Trophoblast cell (in vitro differentiated cells and primary cell): ENCODE results near the gene XBP1. TPM values are rescaled to one million over a fixed set of nuclear protein-coding genes. Genes with fewer than 3 reads are reported as not detected.
A peak's percentile ranks its signal among the peaks of the same experiment; 100 is the strongest.
"Not testable (repeated sequence)": the region's sequence is repeated elsewhere in the genome, so short reads cannot be mapped to it uniquely, and the experiment has no call there.

ENCODE experiments used
- DNase-seq, 2 donors: peaks; one replicate each; pipeline ENCODE4 v3.0.0-alpha.2; 2016
- H2AFZ ChIP-seq: 2 replicates; pipeline ENCODE4 v1.6.1; 2013; ENCODE audit warnings: low read length, moderate library complexity, mild to moderate bottlenecking; ENCODE audit not compliant: insufficient read depth, poor library complexity
- H2AK5ac ChIP-seq: 2 replicates; pipeline ENCODE4 v1.6.1; 2013; ENCODE audit warnings: mild to moderate bottlenecking, low read length
- H2BK120ac ChIP-seq: 2 replicates; pipeline ENCODE4 v1.6.1; 2013; ENCODE audit warnings: low read length, mild to moderate bottlenecking, moderate library complexity; ENCODE audit not compliant: insufficient read depth, poor library complexity
- H2BK12ac ChIP-seq: 2 replicates; pipeline ENCODE4 v1.6.1; 2013; ENCODE audit warnings: mild to moderate bottlenecking, low read length, moderate library complexity
- H2BK5ac ChIP-seq: 2 replicates; pipeline ENCODE4 v1.6.1; 2013; ENCODE audit warnings: low read length, low read depth, moderate library complexity, mild to moderate bottlenecking; ENCODE audit not compliant: poor library complexity
- H3K14ac ChIP-seq: 2 replicates; pipeline ENCODE4 v1.6.1; 2013; ENCODE audit warnings: mild to moderate bottlenecking, low read length
- H3K18ac ChIP-seq: 2 replicates; pipeline ENCODE4 v1.6.1; 2013; ENCODE audit warnings: mild to moderate bottlenecking, low read length
- H3K23ac ChIP-seq: 2 replicates; pipeline ENCODE4 v1.6.1; 2013; ENCODE audit warnings: low read length
- H3K27ac ChIP-seq: 2 replicates; pipeline ENCODE4 v1.5.1; 2013; ENCODE audit warnings: low read depth, mild to moderate bottlenecking, inconsistent platforms, low read length, moderate library complexity
- H3K27me3 ChIP-seq: 2 replicates; pipeline ENCODE4 v1.6.1; 2013; ENCODE audit warnings: inconsistent platforms, mild to moderate bottlenecking, low read length, moderate library complexity; ENCODE audit not compliant: insufficient read depth
- H3K36me3 ChIP-seq, 2 experiments: 1 replicate in 1 of 2; 2 replicates in 1 of 2; pipeline ENCODE4 v1.6.1; 2013; ENCODE audit warnings: low read length in 2 of 2, mild to moderate bottlenecking in 2 of 2, moderate library complexity in 1 of 2; ENCODE audit not compliant: insufficient read depth in 2 of 2, control insufficient read depth in 1 of 2
- H3K4ac ChIP-seq: 2 replicates; pipeline ENCODE4 v1.6.1; 2013; ENCODE audit warnings: low read depth, mild to moderate bottlenecking, low read length, moderate library complexity
- H3K4me1 ChIP-seq, 2 experiments: 1 replicate in 1 of 2; 2 replicates in 1 of 2; pipeline ENCODE4 v1.6.1; 2013; ENCODE audit warnings: low read length in 2 of 2, mild to moderate bottlenecking in 2 of 2, moderate library complexity in 1 of 2; ENCODE audit not compliant: insufficient read depth in 2 of 2, control insufficient read depth in 1 of 2
- H3K4me2 ChIP-seq: 2 replicates; pipeline ENCODE4 v1.6.1; 2013; ENCODE audit warnings: inconsistent platforms, mild to moderate bottlenecking, low read length, moderate library complexity
- H3K4me3 ChIP-seq: 2 replicates; pipeline ENCODE4 v1.5.1; 2013; ENCODE audit warnings: mild to moderate bottlenecking, low read depth, low read length, inconsistent platforms
- H3K79me1 ChIP-seq: one replicate; pipeline ENCODE4 v1.6.1; 2013; ENCODE audit warnings: low read length
- H3K79me2 ChIP-seq: 2 replicates; pipeline ENCODE4 v1.6.1; 2013; ENCODE audit warnings: low read length, mild to moderate bottlenecking; ENCODE audit not compliant: control insufficient read depth, insufficient read depth, poor library complexity
- H3K9ac ChIP-seq: 2 replicates; pipeline ENCODE4 v1.6.1; 2013; ENCODE audit warnings: mild to moderate bottlenecking, low read length
- H3K9me3 ChIP-seq: 2 replicates; pipeline ENCODE4 v1.6.1; 2013; ENCODE audit warnings: low read depth, mild to moderate bottlenecking, control low read depth, inconsistent platforms, low read length; ENCODE audit not compliant: insufficient read depth
- H4K12ac ChIP-seq: 2 replicates; pipeline ENCODE4 v1.6.1; 2013; ENCODE audit warnings: low read depth, mild to moderate bottlenecking, low read length, moderate library complexity
- H4K8ac ChIP-seq: 2 replicates; pipeline ENCODE4 v1.6.1; 2013; ENCODE audit warnings: low read depth, mild to moderate bottlenecking, low read length, moderate library complexity
- H4K91ac ChIP-seq: one replicate; pipeline ENCODE4 v1.6.1; 2013; ENCODE audit warnings: low read depth, mild to moderate bottlenecking, low read length, moderate library complexity
- WGBS: extraction: QIAGEN DNeasy Blood & Tissue Kit; methylation state at CpG from one replicate; pipeline ENCODE4 v1.1.7; 2013; ENCODE audit warnings: missing lambda C conversion rate; ENCODE audit not compliant: insufficient read length, insufficient coverage; ENCODE audit errors: extremely low coverage; 5-methylcytosine and 5-hydroxymethylcytosine counted together
- polyA plus RNA-seq: library from polyadenylated mRNA; stranded (reverse); fragments of 200-250 nt; gene quantifications from 2 replicates; pipeline ENCODE4 v1.2.3, GENCODE V29; 2013

Gene XBP1
- polyA plus RNA-seq, result 333 and 362 TPM in 2 replicates

DNA sequence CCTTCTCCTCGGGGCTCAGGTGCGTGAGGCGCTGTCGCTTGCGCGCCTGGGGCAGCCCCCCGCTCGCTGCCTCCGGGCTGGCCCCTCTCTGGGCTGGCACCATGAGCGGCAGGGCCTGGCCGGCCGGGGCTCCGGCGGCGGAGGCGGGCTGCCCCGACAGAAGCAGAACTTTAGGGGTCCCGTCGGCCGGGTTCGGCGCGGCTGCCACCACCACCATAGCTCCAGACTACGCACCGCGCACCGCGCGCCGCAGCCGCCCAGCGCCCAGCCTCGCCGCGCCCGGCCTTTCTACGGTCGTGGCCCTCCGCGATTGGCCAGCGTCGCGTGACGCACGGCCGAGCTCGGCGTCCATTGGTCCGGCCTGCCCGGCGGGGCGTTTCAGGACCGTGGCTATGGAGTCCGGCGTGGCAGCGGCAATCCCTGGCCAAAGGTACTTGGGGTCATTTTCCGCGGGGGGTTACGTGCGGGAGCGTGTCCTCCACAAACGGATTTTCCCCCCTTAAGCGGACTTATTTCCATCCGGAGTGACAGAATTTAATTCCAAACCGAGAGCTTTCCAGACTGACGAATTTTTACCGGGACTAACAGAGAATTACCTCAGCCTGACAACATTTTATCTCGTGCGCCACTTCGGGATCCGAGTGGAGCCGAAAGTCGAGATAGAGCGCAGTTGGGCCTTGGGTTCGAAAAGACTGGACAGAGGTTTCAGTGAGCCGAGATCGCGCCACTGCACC lies at the start of gene XBP1:
TSS of gene XBP1 (minus strand) at position 262 of the 734 bp plus-strand sequence.
- Histone ChIP-seq H3K27me3 (no peaks in the 10 kb centered on the region), H3K27ac (peak within 1 kb of the TSS; percentile 89), H2AK5ac (peak within 1 kb of the TSS; percentile 95), H3K9ac (peak within 1 kb of the TSS; percentile 94), H3K4me3 (peak within 1 kb of the TSS; percentile 88), H3K79me1 (peaks cover 14% of the 10 kb centered on the region), H3K18ac (peak within 1 kb of the TSS; percentile 99), H3K4ac (peak within 1 kb of the TSS; percentile 98), H4K91ac (peak within 1 kb of the TSS; percentile 99), H2BK5ac (peak within 1 kb of the TSS; percentile 99), H4K8ac (peak within 1 kb of the TSS; percentile 98), H3K14ac (peak within 1 kb of the TSS; percentile 99), H3K23ac (no peak within 1 kb of the TSS), H3K4me1 (peaks cover 0 to 2% of the 10 kb centered on the region in 2 experiments), H3K79me2 (peaks cover 11% of the 10 kb centered on the region), H3K36me3 (peaks cover 15 to 18% of the 10 kb centered on the region in 2 experiments), H3K9me3 (no peaks in the 10 kb centered on the region), H2BK12ac (no peak within 1 kb of the TSS), H4K12ac (peak within 1 kb of the TSS; percentile 93), H3K4me2 (peak within 1 kb of the TSS; percentile 87), H2AFZ (peak within 1 kb of the TSS; percentile 63), H2BK120ac (peak within 1 kb of the TSS; percentile 98)
- no CpG with 5 or more reads among the region's 78 CpGs for WGBS
- peak; percentile 96 to 98 for DNase-seq

DNA sequence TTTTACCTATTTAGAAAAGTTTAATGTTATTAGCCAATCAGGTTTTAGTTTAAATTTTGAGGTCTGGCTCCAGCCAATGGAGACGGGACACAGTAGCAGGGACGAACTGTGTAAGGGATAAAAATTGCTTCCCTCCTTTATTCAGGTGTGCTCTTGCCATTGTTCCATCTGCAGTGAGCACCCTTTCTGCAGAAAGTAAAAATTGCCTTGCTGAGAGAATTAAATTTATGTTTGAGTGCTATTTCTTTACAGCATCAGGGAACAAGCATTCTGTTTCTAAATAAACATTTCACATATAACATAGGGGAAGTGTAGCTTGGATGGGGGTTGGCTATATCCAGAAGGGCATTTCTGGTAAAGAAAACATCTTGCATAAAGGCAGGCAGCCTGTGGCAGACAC lies 46.6 kb upstream of the XBP1 start:
- Histone ChIP-seq H3K4ac (no peak overlapping the region), H3K27ac (no peak overlapping the region), H3K4me2 (no peak overlapping the region), H3K79me2 (no peaks in the 10 kb centered on the region), H3K79me1 (no peaks in the 10 kb centered on the region), H3K9me3 (no peaks in the 10 kb centered on the region), H3K4me1 (no peaks in the 10 kb centered on the region), H2BK120ac (no peak overlapping the region), H2BK12ac (no peak overlapping the region), H4K12ac (no peak overlapping the region), H3K9ac (no peak overlapping the region), H4K8ac (no peak overlapping the region), H4K91ac (no peak overlapping the region), H3K27me3 (no peaks in the 10 kb centered on the region), H3K18ac (no peak overlapping the region), H3K14ac (no peak overlapping the region), H3K4me3 (no peak overlapping the region), H3K23ac (no peak overlapping the region), H3K36me3 (peaks cover 0 to 1% of the 10 kb centered on the region in 2 experiments), H2AFZ (no peak overlapping the region), H2AK5ac (no peak overlapping the region), H2BK5ac (no peak overlapping the region)
- no peak for DNase-seq
- no CpG with 5 or more reads among the region's 2 CpGs for WGBS

DNA sequence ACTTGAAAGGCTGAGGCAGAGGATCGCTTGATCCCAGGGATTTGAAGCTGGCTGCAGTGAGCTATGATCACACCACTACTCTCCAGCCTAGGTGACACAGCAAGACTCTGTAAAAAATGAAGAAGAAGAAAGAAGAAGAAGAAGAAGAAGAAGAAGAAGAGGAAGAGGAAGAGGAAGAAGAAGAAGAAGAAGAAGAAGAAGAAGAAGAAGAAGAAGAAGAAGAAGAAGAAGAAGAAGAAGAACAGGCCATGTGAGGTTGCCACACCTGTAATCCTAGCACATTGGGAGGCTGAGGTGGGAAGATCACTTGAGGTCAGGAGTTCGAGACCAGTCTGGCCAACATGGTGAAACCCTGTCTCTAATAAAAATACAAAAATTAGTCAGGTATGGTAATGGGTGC lies 43.9 kb upstream of the XBP1 start:
- H3K14ac ChIP-seq, H3K4ac ChIP-seq, H4K91ac ChIP-seq, H3K4me1 ChIP-seq, H3K4me2 ChIP-seq, H3K9ac ChIP-seq, H3K4me3 ChIP-seq, H3K27ac ChIP-seq, H2BK12ac ChIP-seq, H4K12ac ChIP-seq, H3K23ac ChIP-seq, H2BK120ac ChIP-seq, H3K27me3 ChIP-seq, H3K36me3 ChIP-seq, H2AFZ ChIP-seq, H3K9me3 ChIP-seq, H3K79me2 ChIP-seq, H2BK5ac ChIP-seq, H4K8ac ChIP-seq, H2AK5ac ChIP-seq, H3K18ac ChIP-seq, DNase-seq, H3K79me1 ChIP-seq: not testable (repeated sequence)
- no CpG with 5 or more reads among the region's 2 CpGs for WGBS

DNA sequence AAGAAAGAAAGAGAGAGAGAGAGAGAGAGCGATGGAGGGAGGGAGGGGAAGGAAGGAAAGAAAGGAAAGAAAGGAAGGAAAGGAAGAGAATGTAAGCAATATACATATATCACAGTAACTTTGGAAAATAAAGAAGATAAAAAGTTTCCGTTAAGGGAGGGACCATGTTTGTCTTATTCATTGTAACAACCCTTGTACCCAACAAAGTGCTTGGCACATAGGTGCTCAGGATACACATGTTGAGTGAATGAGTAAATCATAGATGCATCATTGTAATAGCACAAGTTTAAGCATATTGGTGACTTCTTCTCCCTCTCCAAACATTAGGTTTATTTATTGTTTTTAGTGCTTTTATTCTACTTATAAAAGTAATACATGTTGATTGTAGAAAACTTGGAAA lies 43.3 kb upstream of the XBP1 start:
- Histone ChIP-seq H3K27me3 (no peaks in the 10 kb centered on the region), H2AK5ac (no peak overlapping the region), H3K36me3 (peaks cover 0 to 1% of the 10 kb centered on the region in 2 experiments), H3K79me1 (no peaks in the 10 kb centered on the region), H2BK120ac (no peak overlapping the region), H3K14ac (no peak overlapping the region), H3K9me3 (no peaks in the 10 kb centered on the region), H3K4me2 (no peak overlapping the region), H3K79me2 (no peaks in the 10 kb centered on the region), H3K18ac (no peak overlapping the region), H4K12ac (no peak overlapping the region), H4K91ac (no peak overlapping the region), H3K9ac (no peak overlapping the region), H3K4ac (no peak overlapping the region), H3K4me1 (no peaks in the 10 kb centered on the region), H2BK12ac (no peak overlapping the region), H2AFZ (no peak overlapping the region), H4K8ac (no peak overlapping the region), H3K23ac (no peak overlapping the region), H3K4me3 (no peak overlapping the region), H2BK5ac (no peak overlapping the region), H3K27ac (no peak overlapping the region)
- no CpG with 5 or more reads among the region's 2 CpGs for WGBS
- no peak for DNase-seq
